Urinary bladder (tissue), 4 donors: Measurements from ENCODE around the gene DIPK1A. TPM values are rescaled to one million over a fixed set of nuclear protein-coding genes. Genes with fewer than 3 reads are reported as not detected.

Source experiments
- DNase-seq: peaks from one replicate; pipeline ENCODE4 v3.0.0-alpha.2; 2015; ENCODE audit errors: extremely low spot score
- H3K27ac ChIP-seq: one replicate; pipeline ENCODE4 v1.5.1; 2013; ENCODE audit warnings: low read depth, mild to moderate bottlenecking, moderate library complexity
- H3K36me3 ChIP-seq: one replicate; pipeline ENCODE4 v1.6.1; 2013; ENCODE audit warnings: mild to moderate bottlenecking, moderate library complexity; ENCODE audit not compliant: insufficient read depth
- H3K4me1 ChIP-seq: one replicate; pipeline ENCODE4 v1.6.1; 2013; ENCODE audit warnings: mild to moderate bottlenecking, moderate library complexity; ENCODE audit not compliant: insufficient read depth
- H3K4me3 ChIP-seq: one replicate; pipeline ENCODE4 v1.5.1; 2013; ENCODE audit warnings: low read depth, low read length
- WGBS: extraction: QIAGEN DNeasy Blood & Tissue Kit; methylation state at CpG from one replicate; pipeline ENCODE4 v1.1.7; 2013; 5-methylcytosine and 5-hydroxymethylcytosine counted together
- polyA plus RNA-seq: library from polyadenylated mRNA; stranded (reverse); fragments of 200-250 nt; gene quantifications from one replicate; pipeline ENCODE4 v1.2.3, GENCODE V29; 2013
- total RNA-seq: library from RNA; depleted of rRNA; stranded (reverse); fragments of >200 nt; gene quantifications from one replicate; pipeline ENCODE4 v1.2.3, GENCODE V29; 2014
- donor health status: healthy with polysubstance abuse.
- donor health status: healthy.

Gene DIPK1A
- total and polyA plus RNA-seq, 2 donors: 21.8 to 22.8 TPM

- Histone ChIP-seq H3K4me3 (peak overlapping the region; percentile 92), H3K4me1 (no peaks in the 10 kb centered on the region), H3K27ac (no peak overlapping the region), H3K36me3 (peaks cover 9% of the 10 kb centered on the region)
- 68% methylated on average over 5 of the region's 5 CpGs for WGBS
- DNase-seq: no peak
Observed at GRCh38 chr1:92833840-92834239, 127.4 kb downstream of the DIPK1A start.

DNA sequence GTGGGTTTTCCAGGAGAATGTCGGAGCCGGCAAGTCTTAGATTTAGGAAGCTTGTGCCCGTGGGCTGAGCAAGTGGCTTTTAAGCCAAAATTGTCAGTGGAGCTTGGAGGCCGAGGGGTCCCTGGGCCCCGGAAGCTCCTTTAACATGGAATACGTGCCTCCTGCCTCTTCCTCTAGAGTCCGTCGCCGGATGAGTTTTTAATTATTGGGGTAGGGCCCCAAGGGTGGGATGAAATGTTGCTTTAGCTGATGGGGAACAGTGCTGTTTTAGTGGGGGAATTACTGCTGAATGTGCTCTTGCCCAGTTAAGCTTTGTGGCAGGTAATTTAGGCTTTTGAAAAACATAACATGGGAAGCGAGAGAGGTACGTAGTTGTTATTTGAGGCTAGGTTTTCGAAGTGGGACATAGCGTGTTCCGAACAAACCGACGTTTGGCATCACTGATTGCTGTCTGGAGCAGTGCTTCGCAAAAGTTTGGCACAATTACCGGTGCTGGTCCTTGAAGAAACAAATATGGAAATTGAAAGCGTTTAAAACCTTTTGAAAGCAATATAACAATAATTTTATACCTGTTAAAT lies 128.6 kb downstream of the DIPK1A start:
- H3K36me3 ChIP-seq: peaks cover 6% of the 10 kb centered on the region
- peak overlapping the region; percentile 92 for H3K4me3 ChIP-seq
- H3K4me1 ChIP-seq: no peaks in the 10 kb centered on the region
- peak overlapping the region; percentile 92 for H3K27ac ChIP-seq
- DNase-seq: no peak
- under 1% methylated on average over 19 of the region's 19 CpGs for WGBS

GRCh38 chr1:92831762-92832536 lies 129.3 kb downstream of the DIPK1A start, which contains the start of gene RPL5:
RPL5 (plus strand) TSS chr1:92832040; CDS start chr1:92832115, 75 bp downstream.
- under 1% methylated on average over 57 of the region's 57 CpGs for WGBS
- peaks cover 6% of the 10 kb centered on the region for H3K36me3 ChIP-seq
- peak within 1 kb of the TSS; percentile 92 for H3K27ac ChIP-seq
- no peaks in the 10 kb centered on the region for H3K4me1 ChIP-seq
- H3K4me3 ChIP-seq: peak within 1 kb of the TSS; percentile 92
- peak; percentile 95 for DNase-seq

DNA sequence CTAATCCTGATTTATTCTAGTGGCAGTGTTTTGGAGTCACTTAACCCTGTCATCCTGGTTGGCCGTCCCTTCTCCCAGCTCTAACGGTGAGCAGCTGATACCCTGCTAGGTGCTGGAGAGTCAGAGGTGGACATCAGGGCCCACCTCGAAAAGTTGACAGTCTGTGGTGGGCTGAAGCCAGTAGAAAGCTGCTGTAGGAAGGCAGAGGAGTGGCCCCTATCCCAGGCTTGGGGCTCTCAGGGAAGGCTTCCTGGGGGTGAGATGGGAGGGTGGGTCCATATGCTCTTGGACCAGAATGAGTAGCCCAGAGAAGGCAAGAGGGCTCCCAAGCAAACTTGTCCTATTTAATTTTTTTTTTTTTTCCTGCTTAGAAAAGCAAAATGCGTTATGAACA lies 129.9 kb downstream of the DIPK1A start:
- WGBS: 55% methylated on average over 4 of the region's 4 CpGs
- Histone ChIP-seq H3K4me3 (no peak overlapping the region), H3K27ac (no peak overlapping the region), H3K4me1 (no peaks in the 10 kb centered on the region), H3K36me3 (peaks cover 6% of the 10 kb centered on the region)
- no peak for DNase-seq

DNA sequence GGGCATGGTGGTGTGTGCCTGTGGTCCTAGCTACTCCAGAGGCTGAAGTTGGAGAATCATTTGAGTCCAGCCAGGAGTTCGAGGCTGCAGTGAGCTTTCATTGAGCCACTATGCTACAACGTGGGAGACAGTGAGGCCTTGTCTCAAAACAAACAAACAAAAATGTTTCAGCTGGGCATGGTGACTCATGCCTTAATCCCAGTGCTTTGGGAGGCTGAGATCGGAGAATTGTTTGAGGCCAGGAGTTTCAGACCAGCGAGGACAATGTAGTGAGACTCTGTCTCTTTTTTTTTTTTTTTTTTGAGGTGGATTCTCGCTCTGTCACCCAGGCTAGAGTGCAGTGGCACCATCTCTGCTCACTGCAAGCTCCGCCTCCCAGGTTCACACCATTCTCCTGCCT lies 134.5 kb downstream of the DIPK1A start:
- Histone ChIP-seq H3K27ac (no peak overlapping the region), H3K4me3 (no peak overlapping the region), H3K36me3 (no peaks in the 10 kb centered on the region), H3K4me1 (no peaks in the 10 kb centered on the region)
- WGBS: 75% methylated on average over 6 of the region's 6 CpGs
- no peak for DNase-seq

GRCh38 chr1:92822879-92823278 lies 138.4 kb downstream of the DIPK1A start:
- DNase-seq: no peak
- WGBS: 59% methylated on average over 3 of the region's 3 CpGs
- H3K4me1 ChIP-seq: no peaks in the 10 kb centered on the region
- H3K27ac ChIP-seq: no peak overlapping the region
- H3K4me3 ChIP-seq: no peak overlapping the region
- H3K36me3 ChIP-seq: no peaks in the 10 kb centered on the region

DNA sequence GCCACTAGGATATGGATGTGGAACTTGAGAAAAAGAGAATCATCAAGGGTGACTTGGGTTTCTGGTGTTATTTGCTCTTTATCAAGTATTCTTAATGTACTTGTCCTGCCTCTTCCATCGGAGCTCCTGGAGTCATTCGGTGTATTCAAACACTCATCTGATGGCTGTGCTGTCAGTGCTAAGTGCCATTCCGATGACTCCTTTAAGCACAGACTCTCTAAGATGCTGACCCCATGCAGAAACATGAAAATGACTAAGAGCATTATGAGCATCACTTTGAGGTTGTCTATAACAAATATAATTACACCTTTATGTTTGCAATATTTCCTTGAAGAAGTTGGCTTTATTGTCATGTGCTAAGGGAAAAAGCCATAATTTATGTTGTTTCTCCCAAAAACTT lies 140.7 kb downstream of the DIPK1A start:
- Histone ChIP-seq H3K4me1 (no peaks in the 10 kb centered on the region), H3K4me3 (no peak overlapping the region), H3K27ac (no peak overlapping the region), H3K36me3 (no peaks in the 10 kb centered on the region)
- DNase-seq: no peak
- 87% methylated on average over 3 of the region's 3 CpGs for WGBS

GRCh38 chr1:92820024-92820423 lies 141.2 kb downstream of the DIPK1A start:
- H3K4me3 ChIP-seq: no peak overlapping the region
- no peak for DNase-seq
- no peaks in the 10 kb centered on the region for H3K4me1 ChIP-seq
- no peak overlapping the region for H3K27ac ChIP-seq
- 69% methylated on average over 3 of the region's 3 CpGs for WGBS
- H3K36me3 ChIP-seq: no peaks in the 10 kb centered on the region

GRCh38 chr1:92817986-92818764 lies 143.1 kb downstream of the DIPK1A start:
- no peaks in the 10 kb centered on the region for H3K36me3 ChIP-seq
- WGBS: 96% methylated on average over 3 of the region's 3 CpGs
- no peak overlapping the region for H3K27ac ChIP-seq
- no peaks in the 10 kb centered on the region for H3K4me1 ChIP-seq
- no peak for DNase-seq
- no peak overlapping the region for H3K4me3 ChIP-seq

DNA sequence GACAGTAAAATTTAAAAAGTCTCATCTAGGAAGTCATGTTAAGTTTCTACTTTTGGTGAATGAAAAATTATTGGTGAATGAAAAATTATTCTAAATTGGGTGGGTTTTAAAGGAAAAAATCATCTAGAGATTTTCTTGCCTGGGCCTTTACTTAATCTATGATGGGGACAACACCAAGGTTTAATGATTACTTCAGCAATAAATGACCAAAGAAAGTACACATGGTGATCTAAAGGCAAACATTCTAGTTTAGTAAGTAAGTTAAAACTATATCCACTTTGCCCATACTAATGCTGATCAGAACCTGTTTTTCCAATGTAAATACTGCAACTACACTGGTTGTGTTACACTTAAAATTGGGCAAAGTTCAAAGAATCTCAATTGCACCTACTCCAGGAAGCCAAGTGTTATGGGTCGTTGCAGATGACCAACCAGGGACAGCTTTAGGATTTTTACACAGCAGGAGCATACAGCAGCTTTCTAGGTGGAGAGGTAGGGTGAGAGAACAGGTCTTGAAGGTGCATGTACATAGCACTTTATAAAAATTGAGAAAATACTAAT lies 144.0 kb downstream of the DIPK1A start:
- no peaks in the 10 kb centered on the region for H3K4me1 ChIP-seq
- no peaks in the 10 kb centered on the region for H3K36me3 ChIP-seq
- DNase-seq: no peak
- no peak overlapping the region for H3K27ac ChIP-seq
- H3K4me3 ChIP-seq: no peak overlapping the region
- WGBS: 53% methylated on average over 1 of the region's 1 CpG

DNA sequence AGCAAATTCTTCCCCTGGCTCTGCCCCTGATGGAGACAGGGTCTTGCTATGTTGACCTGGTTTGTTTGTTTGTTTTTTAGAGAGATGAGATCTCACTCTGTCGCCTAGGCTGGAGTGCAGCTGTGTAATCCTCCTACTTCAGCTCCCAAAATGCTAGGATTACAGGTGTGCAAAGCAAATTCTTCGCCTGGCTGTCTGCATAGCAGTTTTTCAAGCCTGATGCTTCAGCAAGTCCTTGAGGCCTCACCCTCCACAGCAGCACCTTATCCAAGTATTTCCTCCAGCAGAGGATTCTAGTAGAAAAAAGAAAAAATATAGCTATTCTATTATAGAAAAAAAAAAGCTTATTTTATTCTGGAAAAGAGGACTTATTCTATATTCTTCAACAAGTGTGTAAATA lies 144.5 kb downstream of the DIPK1A start:
- Histone ChIP-seq H3K36me3 (no peaks in the 10 kb centered on the region), H3K4me3 (no peak overlapping the region), H3K4me1 (no peaks in the 10 kb centered on the region), H3K27ac (no peak overlapping the region)
- 68% methylated on average over 2 of the region's 2 CpGs for whole genome bisulfite sequencing
- no peak for DNase-seq

DNA sequence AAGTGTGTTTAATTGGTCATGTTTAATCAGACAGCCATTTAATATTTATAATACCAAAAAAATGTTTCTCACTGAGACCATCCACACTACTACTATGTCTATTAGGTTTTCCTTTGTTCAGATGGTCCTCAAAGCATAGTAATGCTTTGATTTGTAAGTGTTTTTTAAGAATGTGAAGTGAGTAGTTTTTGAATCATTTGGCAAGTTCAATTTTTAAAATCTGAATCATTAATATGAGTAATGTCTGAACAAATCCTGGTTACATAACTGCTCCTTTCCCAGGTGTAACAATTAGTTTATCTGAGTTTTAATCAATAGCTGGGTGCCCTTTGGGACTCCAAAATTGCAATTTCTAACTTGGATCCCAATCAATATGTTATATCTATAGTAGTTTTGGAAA lies 152.9 kb downstream of the DIPK1A start:
- Histone ChIP-seq H3K4me3 (no peak overlapping the region), H3K36me3 (no peaks in the 10 kb centered on the region), H3K4me1 (no peaks in the 10 kb centered on the region), H3K27ac (no peak overlapping the region)
- no peak for DNase-seq

GRCh38 chr1:92805216-92805615 lies 156.0 kb downstream of the DIPK1A start:
- no peaks in the 10 kb centered on the region for H3K4me1 ChIP-seq
- H3K36me3 ChIP-seq: no peaks in the 10 kb centered on the region
- 93% methylated on average over 1 of the region's 1 CpG for WGBS
- H3K27ac ChIP-seq: no peak overlapping the region
- no peak for DNase-seq
- H3K4me3 ChIP-seq: no peak overlapping the region
